ENCODE results near the gene ARHGAP15.

DNA sequence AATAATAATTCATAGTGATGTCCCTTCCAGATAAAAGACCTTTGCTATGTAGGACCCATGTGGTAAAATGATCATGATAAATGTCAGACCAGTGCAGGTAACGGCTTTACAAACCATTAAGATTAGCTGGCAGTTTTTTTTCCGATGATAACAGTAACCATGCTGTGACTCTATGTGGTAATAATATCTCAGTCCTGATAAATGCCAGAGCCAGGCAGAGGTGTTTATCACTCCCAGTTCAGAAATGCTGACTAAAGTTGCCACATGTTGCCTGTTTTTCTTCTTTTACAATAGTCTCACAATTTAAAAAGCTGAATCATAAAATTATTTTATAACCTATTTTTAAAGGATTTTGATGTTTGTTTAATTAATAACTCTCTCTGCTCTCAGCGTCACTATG is 565.1 kb downstream of the ARHGAP15 start:
- TF ChIP-seq, protein P1, sequence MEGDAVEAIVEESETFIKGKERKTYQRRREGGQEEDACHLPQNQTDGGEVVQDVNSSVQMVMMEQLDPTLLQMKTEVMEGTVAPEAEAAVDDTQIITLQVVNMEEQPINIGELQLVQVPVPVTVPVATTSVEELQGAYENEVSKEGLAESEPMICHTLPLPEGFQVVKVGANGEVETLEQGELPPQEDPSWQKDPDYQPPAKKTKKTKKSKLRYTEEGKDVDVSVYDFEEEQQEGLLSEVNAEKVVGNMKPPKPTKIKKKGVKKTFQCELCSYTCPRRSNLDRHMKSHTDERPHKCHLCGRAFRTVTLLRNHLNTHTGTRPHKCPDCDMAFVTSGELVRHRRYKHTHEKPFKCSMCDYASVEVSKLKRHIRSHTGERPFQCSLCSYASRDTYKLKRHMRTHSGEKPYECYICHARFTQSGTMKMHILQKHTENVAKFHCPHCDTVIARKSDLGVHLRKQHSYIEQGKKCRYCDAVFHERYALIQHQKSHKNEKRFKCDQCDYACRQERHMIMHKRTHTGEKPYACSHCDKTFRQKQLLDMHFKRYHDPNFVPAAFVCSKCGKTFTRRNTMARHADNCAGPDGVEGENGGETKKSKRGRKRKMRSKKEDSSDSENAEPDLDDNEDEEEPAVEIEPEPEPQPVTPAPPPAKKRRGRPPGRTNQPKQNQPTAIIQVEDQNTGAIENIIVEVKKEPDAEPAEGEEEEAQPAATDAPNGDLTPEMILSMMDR (IDR thresholded peaks at IDR 0.05), result no peak
- TF ChIP-seq POLR2AphosphoS5 (IDR thresholded peaks at IDR 0.05) (no peak), POLR2A (IDR thresholded peaks at IDR 0.05) (no peak)

Data from gastroesophageal sphincter (tissue), 3 donors.